ENCODE results near the gene PLTP.

The PLTP gene

GRCh38 chr20:45867819-45868176, 44.2 kb downstream of the PLTP start:
- Mint-ChIP-seq H3K27ac (no peak overlapping the region), H3K27me3 (ENCODE audit: low read depth) (no peaks in the 10 kb centered on the region), H3K4me1 (no peaks in the 10 kb centered on the region), H3K36me3 (ENCODE audit: low read depth) (no peaks in the 10 kb centered on the region), H3K9me3 (no peaks in the 10 kb centered on the region), H3K4me3 (no peak overlapping the region)
- no peak for TF ChIP-seq CTCF (IDR thresholded peaks at IDR 0.05; ENCODE audit: unreplicated experiment in 3 of 3)

- Mint-ChIP-seq H3K4me3 (no peak overlapping the region), H3K27ac (no peak overlapping the region), H3K4me1 (no peaks in the 10 kb centered on the region), H3K9me3 (no peaks in the 10 kb centered on the region), H3K27me3 (ENCODE audit: low read depth) (no peaks in the 10 kb centered on the region), H3K36me3 (ENCODE audit: low read depth) (no peaks in the 10 kb centered on the region)
- no peak for TF ChIP-seq CTCF (IDR thresholded peaks at IDR 0.05; ENCODE audit: unreplicated experiment in 3 of 3)
These were observed 44.7 kb downstream of the PLTP start for GRCh38 chr20:45867136-45867818.

GRCh38 chr20:45866454-45866853, 45.5 kb downstream of the PLTP start:
- no peaks in the 10 kb centered on the region for H3K27me3 Mint-ChIP-seq (ENCODE audit: low read depth)
- no peak for TF ChIP-seq CTCF (IDR thresholded peaks at IDR 0.05; ENCODE audit: unreplicated experiment in 3 of 3)
- no peak overlapping the region for H3K27ac Mint-ChIP-seq
- no peaks in the 10 kb centered on the region for H3K9me3 Mint-ChIP-seq
- H3K4me3 Mint-ChIP-seq, result no peak overlapping the region
- H3K36me3 Mint-ChIP-seq (ENCODE audit: low read depth), result no peaks in the 10 kb centered on the region
- no peaks in the 10 kb centered on the region for H3K4me1 Mint-ChIP-seq

- no peaks in the 10 kb centered on the region for H3K36me3 Mint-ChIP-seq (ENCODE audit: low read depth)
- H3K27me3 Mint-ChIP-seq (ENCODE audit: low read depth), result no peaks in the 10 kb centered on the region
- H3K27ac Mint-ChIP-seq, result no peak overlapping the region
- TF ChIP-seq CTCF (IDR thresholded peaks at IDR 0.05; ENCODE audit: unreplicated experiment in 3 of 3), result no peak
- no peaks in the 10 kb centered on the region for H3K9me3 Mint-ChIP-seq
- no peak overlapping the region for H3K4me3 Mint-ChIP-seq
- peaks cover 14% of the 10 kb centered on the region for H3K4me1 Mint-ChIP-seq
These were observed 48.1 kb downstream of the PLTP start for GRCh38 chr20:45863543-45864470.

- peaks cover 34% of the 10 kb centered on the region for H3K4me1 Mint-ChIP-seq
- H3K9me3 Mint-ChIP-seq, result no peaks in the 10 kb centered on the region
- no peak for TF ChIP-seq CTCF (IDR thresholded peaks at IDR 0.05; ENCODE audit: unreplicated experiment in 3 of 3)
- H3K36me3 Mint-ChIP-seq (ENCODE audit: low read depth), result no peaks in the 10 kb centered on the region
- H3K4me3 Mint-ChIP-seq, result no peak overlapping the region
- no peak overlapping the region for H3K27ac Mint-ChIP-seq
- H3K27me3 Mint-ChIP-seq (ENCODE audit: low read depth), result no peaks in the 10 kb centered on the region
These were observed 50.5 kb downstream of the PLTP start for GRCh38 chr20:45861221-45862075.

Measured in nephron (organoid).